Breast epithelium (tissue), 3 donors: Measurements from ENCODE around the gene FNDC3B.

Experiments
- POLR2A ChIP-seq: fragments of 450-650 bp; IDR thresholded peaks from one replicate; pipeline ENCODE4 v1.6.1; 2016; ENCODE audit warnings: antibody characterized with exemption, mild to moderate bottlenecking, moderate library complexity
- TF ChIP-seq, protein P1 (sequence below), 3 donors: fragments of 450-650 bp; IDR thresholded peaks; one replicate each; pipeline ENCODE4 v1.5.1; 2016 to 2017; ENCODE audit warnings: antibody characterized with exemption in 3 of 3, mild to moderate bottlenecking in 3 of 3, moderate library complexity in 3 of 3

DNA sequence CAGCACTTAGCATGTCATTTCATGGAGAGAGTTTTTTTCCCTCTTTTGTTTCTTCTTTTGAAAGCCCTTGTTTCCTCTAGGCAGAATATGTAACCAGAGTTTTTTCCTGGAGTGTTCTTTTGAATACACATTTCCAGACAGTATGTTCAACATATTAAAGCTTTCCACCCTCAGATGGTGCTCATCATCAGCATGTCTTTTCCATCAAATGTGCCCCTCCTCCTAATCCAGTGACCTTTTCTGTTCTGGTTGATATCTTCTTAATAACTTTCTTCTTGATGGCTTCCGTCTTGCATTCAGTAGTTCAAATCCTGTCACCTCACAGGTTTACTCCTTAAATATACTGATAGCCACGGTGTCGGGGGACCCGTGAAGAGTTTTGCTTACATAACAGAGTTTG, 78.6 kb downstream of the FNDC3B start:
- TF ChIP-seq, protein P1, sequence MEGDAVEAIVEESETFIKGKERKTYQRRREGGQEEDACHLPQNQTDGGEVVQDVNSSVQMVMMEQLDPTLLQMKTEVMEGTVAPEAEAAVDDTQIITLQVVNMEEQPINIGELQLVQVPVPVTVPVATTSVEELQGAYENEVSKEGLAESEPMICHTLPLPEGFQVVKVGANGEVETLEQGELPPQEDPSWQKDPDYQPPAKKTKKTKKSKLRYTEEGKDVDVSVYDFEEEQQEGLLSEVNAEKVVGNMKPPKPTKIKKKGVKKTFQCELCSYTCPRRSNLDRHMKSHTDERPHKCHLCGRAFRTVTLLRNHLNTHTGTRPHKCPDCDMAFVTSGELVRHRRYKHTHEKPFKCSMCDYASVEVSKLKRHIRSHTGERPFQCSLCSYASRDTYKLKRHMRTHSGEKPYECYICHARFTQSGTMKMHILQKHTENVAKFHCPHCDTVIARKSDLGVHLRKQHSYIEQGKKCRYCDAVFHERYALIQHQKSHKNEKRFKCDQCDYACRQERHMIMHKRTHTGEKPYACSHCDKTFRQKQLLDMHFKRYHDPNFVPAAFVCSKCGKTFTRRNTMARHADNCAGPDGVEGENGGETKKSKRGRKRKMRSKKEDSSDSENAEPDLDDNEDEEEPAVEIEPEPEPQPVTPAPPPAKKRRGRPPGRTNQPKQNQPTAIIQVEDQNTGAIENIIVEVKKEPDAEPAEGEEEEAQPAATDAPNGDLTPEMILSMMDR (IDR thresholded peaks at IDR 0.05) = no peak
- TF ChIP-seq POLR2A = no peak
